HT1080 (cell line): ENCODE measurements around the gene ADTRP. TPM values are rescaled to one million over a fixed set of nuclear protein-coding genes. Genes with fewer than 3 reads are reported as not detected.
A peak's percentile ranks its signal among the peaks of the same experiment; 100 is the strongest.

Experiments used
- DNase-seq: peaks from one replicate; pipeline ENCODE4 v3.0.0-alpha.2; 2015; ENCODE audit warnings: low read depth
- total RNA-seq: library from RNA; depleted of rRNA; stranded (reverse); fragments of >200 nt; shearing (Covaris generic); gene quantifications from 2 replicates; pipeline ENCODE4 v1.2.3, GENCODE V29; 2014

ADTRP gene
- total RNA-seq, 1 experiment from 2014 or later: 6.5 TPM

DNA sequence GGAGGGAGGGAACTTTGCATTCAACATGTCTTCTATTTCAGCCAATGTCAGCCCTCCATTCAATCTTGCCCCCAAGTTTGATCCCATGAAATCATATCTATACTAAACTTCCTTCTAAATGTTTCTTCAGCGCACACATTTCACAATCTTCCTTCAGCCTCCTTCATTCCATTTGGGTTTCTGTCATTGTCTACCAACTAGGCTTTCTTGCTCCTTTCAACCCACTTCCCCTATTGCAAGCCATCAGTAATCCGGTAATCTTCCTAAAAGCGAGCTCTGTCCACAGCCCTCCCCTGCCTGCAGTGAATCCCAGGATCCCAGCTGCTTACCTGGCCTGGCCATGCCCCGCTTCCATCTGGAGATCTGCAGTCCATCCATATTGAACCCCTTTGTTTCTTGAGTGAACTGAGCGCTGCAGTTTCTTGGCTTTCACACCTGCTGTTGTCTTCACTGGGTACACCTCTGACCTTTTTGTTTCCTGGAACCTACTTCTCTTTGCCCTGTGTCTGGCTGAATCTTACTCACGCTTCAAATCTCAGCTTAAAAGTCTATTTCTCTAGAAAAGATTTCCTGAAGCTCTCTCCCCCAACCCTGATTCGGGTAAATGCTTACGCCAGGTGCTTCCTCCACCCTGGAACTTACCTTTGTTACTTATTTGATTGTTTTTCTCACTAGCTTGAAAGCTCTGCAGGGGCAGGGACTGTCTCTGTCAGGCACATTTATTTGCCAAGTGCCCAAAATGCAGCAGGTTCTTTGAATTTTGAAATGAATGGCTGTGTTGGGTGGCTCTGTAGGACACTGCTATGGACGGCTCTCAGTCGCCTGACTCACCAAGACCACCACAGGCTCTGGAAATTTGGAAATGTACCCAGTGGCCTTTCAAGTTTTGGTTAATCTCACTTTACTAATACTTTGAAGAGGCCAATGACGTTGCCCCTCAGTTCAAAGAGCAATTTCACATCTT, 50.3 kb downstream of the ADTRP start:
- DNase-seq: no peak

GRCh38 chr6:11727346-11727997, 51.1 kb downstream of the ADTRP start:
- DNase-seq: no peak

- DNase-seq: no peak
These were observed 54.3 kb downstream of the ADTRP start for GRCh38 chr6:11724286-11724685.

- no peak for DNase-seq
These were observed 55.6 kb downstream of the ADTRP start for GRCh38 chr6:11722805-11723631.

GRCh38 chr6:11722220-11722619, 56.4 kb downstream of the ADTRP start:
- no peak for DNase-seq

DNA sequence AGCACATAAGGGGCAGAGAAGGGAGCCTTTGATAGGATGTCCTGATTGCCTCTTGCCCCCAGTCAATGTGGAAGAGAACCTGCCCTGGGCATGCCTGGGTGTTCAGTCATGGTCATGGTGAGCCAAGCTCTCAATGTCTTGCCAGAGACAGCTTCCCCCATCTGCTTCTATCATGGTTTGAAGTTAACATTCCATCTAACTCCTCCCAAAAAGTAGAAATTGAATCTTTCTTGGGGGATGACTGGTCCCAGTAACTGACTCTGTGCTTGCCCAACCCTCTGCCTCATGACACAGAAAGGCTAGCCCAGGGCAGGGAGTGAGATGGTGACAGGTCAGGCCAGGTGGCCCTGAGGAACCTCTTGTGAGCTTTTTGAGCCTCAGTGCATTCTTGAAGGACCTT, 60.1 kb downstream of the ADTRP start:
- DNase-seq: no peak

DNA sequence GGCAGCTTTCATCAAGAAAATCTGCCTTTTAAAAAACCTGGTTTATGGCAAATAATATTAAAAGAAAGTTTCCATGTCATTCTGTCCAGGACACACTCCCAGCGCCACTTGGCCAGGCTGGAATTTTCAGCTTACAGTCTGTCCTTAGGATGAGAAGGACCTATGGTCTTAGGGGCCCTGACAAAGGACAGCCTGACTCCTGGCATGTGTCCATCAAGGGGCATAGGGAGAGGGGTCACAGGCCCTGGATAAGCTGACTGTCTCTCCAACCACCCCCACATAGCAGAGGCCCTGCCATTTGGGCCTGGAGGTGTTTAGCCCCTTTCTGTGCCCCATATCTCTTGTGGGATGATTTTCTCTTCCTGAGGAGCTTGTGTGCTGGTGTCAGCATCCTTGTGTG, 60.6 kb downstream of the ADTRP start:
- DNase-seq: no peak

- no peak for DNase-seq
These were observed 63.8 kb downstream of the ADTRP start for GRCh38 chr6:11714798-11715285.

DNA sequence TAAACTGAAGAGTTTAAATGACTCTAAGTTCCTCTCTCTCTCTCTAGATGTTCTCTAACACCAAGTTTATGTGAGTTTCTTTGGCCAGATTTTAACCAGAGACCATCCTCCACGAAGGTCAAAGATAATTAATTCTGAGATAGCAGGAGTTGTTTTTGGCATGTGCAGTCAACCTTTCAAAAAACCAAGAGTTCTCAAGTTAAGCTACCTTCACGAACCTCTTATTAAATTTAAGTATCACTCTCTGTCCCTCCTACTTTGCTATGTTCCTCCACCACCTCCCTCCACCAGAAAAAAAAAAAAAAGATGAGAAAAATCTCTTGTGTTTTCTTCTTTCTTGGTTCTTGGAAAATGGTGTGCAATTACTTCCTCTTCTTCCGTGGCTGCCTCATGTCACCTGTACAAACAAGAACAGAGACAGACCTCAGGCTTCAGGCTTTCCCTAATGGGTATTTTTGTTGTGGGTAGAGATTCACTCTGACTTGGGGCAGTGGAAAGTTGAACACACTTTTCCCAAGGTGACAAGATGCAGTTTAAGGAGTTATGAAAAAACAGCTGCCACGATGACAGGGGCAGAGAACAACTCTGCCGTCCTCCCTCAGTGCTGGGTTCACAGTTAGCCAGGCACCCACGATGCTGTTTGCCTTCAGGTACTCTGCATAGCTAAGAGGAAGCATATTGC, 64.3 kb downstream of the ADTRP start:
- DNase-seq: no peak

DNA sequence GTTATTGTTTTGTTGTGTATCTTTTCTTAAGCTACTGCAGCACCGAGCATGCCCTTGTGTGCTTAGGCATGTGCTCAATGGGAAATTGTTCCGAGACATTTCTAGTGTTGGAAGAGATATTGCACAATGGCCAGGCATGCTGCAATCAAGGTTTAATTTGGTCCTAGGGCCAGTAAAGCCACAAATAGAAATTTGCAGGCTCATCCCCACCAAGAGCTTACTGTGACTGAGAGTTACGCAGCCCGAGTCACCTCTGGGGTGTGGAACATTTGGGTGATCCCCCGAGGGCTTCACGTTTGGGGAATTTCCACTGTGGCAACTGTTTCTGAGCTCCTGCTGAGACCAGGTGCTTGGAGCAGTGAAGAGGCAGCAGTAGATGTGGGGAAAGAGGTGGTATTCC, 65.8 kb downstream of the ADTRP start:
- DNase-seq: no peak

DNA sequence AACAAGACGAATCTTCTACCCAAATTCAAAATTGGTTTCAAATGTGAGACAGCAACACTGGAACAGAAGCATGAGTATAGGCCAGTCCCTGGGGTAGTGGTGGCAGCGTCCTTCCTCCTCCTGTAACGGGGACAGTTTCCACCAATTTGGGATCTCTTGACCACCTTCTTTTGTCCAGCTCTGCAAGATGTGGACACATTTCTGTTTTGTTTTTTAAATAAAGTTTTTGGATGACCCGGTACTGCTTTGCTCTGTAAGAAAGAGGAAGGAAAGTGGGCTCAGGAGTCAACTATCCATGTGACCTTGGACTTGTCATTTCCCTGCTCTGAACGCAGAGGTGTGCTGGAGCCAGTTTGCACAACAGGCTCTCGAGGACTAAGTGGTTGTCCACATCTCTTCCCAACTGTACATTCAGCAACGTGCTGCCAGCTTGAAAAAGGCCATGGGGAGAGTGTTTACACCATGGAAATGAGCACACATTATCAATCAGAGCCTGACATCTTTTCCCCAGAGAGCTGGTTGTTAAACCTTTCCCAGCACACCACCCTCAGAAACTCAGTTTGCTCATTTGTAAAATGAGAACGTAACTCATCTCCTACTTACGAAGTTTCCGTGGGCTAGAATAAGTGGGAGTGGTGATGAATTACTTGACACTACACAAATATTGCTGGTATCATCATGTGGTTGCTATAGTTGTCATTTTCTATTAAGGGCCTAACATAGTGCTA, 66.5 kb downstream of the ADTRP start:
- no peak for DNase-seq

DNA sequence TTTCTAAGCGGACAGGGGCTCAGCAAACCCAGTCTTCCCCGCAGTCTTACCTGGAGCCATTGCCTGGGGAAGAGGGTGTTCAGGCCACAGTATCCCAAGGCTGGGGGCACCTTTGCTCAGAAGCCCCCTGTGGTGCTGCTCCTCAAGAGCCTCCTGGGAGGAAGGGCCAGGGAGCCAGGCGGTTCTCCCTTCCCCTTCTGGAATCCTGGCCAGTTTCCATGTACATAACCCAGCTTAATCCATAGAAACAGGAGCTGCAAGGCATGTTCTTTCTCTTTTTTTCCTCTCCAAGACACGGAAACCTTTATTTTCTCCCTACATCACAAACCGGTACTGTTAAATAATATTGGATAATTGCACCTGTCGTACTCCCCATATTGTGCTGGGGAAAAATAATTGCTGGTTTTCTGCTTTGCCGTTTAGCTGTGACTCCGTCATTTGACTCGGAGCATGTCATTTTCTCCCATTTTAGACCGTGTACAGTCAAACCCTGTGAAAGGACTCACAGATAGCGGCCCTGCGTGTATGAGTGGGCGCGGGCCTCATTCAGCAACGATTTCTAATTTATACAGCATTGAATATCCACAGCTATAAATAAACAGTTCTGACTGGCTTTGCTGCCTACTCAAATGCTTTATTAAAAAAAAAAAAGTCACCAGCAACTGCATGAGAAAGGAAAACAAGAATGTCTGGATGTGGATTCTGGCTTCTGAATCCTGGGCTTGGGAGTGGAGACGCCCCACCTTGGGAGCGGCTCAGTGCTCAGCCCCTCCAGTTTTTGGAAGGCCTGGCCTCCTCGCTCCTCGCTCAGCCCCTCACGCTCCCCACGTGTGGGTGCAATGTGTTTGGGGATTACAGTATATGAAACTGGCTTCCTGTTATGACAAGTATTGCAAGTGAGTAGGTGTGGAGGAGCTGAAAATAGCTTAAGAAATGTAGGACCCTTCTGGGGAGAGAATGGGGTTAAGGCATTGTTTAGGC, 67.3 kb downstream of the ADTRP start:
- no peak for DNase-seq

DNA sequence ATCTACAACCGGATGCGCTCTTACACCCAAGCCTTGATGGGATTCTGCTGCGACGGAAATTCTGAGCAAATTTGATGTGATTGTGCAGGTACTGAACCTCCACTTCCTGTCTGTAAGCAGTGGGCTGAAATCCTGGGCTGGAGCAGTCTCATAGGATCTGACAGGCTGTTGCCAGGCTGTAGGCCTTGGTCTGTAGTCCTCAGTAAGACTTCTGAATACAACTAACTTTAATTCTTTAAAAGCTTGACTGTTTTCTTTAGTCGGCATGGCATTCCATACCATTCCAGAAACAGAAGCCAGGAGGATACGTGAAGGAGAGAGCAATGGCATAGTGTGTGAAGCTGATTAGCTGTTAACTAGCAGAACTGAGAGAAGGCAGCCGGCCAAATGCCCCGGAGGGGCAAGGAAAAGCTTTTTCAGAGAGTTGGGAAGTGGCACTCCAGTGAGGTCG, 68.3 kb downstream of the ADTRP start:
- DNase-seq: no peak

GRCh38 chr6:11706171-11706570, 72.4 kb downstream of the ADTRP start:
- no peak for DNase-seq

DNA sequence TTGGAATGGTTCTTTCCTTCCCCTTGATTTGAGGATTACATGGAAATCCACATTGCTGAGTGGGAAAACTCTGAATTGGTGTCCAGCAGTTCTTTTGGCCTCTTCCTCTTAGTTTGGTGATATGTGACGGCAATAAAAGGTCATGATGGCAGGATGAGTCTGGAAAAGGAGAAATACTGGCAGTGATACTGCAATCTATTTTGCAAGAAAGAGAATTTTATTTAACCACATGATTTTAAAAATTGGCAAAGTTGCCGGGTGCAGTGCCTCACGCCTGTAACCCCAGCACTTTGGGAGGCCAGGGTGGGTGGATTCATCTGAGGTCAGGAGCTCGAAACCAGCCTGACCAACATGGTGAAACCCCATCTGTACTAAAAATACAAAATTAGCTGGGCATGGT, 73.1 kb downstream of the ADTRP start:
- no peak for DNase-seq

DNA sequence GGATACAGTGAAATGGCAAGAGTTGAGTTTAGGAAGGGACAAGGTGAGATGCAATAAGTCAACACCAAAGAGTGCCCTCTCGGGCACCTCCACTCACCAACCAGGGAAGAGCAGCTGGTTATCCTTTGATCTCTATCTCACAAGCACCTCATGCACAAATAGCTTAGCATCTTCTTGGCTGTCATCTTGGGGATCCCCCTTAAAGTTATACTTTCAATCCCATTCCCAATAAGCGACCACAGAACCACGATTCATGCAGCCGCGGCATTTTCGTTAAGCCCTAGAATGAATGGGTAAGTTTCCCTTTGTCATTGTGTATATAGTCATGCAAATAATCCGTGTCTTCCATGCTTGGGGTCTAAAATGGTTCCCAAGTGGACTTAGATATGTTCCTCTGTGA, 73.5 kb downstream of the ADTRP start:
- no peak for DNase-seq

DNA sequence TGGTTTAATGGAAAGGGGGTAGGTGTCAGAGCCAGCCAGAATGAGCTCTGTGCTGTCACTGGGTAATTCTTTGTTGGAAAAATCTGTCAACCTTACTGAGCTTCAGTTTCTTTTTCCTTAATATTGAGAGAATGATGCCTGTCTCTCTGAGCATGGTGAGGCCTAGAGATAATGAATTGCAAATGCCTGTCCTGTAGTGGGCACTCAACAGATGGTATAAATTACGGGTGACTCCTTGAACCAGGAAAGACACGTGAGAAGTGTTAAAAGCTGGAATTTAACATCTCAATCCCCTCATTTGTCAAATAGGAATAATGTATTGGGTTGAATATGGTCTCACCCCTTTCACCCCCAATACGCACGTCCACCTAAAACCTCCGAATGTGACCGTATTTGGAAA, 74.9 kb downstream of the ADTRP start:
- no peak for DNase-seq

- peak; percentile 79 for DNase-seq
These were observed 76.0 kb downstream of the ADTRP start for GRCh38 chr6:11702500-11703130.

DNA sequence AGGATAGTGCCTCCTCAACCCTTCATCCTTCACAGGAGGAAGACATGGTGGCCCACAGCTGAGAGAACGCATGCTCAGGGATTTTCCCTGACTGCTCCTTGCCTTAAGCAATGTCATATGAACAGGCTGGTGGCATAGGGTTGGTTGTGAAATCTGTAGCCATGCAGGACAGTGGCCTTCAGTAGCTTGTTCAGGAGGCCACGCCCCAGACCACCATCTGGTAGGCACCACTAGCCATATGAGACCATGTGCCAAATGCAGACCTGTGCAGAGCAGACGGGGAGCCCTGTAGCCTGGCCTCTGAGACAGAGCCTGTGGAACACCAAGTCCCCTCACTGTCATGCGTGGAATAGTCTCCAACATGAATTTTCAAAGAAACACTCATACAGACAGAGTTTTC, 76.5 kb downstream of the ADTRP start:
- no peak for DNase-seq
